Activated CD4-positive, alpha-beta T cell treated with anti-CD3 and anti-CD28 coated beads, Interleukin-2, amount 50 U/mL, for 48 hours (primary cell): ENCODE results near the gene ZDHHC24.
"Not testable (repeated sequence)": the region's sequence is repeated elsewhere in the genome, so short reads cannot be mapped to it uniquely, and the experiment has no call there.

Experiments
- DNase-seq, 2 experiments: peaks; one replicate each; pipeline ENCODE4 v3.0.0-alpha.2; 2020

Gene ZDHHC24

DNA sequence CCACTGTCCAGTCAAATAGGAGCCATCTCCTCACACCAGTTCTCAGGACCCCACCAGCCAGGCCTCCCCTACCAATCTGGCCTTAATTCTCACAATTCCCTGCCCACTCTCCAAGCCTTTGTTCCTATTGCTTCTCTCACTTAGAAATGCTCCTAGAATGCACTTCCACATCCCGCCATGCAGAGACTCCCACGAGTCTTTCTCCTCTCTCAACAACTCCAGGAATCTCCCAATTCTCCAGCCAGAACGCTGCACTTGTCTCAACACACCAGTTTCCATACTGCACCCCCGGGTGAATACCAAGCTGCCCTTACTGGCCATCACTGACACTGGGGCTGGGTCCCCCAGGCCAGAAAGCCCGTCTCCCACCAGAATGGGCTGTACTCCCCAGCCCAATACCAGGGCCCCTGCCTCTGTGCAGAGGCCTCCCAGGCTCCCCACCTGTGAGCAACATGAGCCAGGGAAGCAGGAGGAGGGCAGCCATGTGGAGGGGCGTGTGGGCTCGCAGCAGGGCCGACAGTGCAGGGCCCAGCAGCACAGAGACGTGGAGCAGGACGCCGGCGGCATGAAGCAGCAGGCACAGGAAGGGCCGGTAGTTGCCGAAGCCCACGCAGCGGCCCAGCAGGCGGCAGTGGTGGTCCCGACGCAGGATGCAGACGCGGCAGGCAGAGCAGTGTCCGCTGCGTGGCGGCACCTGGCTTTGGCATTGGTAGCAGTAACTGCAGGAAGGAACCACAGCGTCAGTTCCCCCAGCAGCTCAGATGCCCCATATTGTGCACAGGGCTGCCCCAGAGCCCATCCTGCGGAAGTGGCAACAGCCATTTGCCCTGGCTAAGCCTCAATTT lies 2.4 kb downstream of the ZDHHC24 start:
- DNase-seq = peak; percentile 49 to 57

DNA sequence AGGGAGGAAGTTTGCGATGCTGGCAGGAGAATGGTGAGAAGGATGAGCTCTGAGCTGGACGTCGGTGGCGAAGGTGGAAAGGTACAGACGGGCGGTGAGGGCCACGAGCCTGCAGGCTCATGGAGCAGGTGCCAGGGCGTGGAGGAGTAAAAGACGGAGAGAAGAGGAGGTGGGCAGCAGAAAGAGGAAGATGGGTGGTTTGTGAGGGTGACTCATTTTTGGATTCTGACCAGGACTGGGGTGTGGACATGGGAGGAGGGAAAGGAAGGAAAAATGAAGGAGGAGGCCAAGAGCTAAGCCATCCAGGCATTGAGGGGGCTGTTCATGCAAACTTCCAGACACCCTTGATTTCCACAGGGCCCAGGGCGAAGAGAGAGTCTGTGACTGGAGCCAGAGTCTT lies 3.5 kb downstream of the ZDHHC24 start:
- DNase-seq = no peak

- DNase-seq = no peak
These were observed 4.0 kb downstream of the ZDHHC24 start for GRCh38 chr11:66541892-66542291.

GRCh38 chr11:66540598-66540997 lies 5.2 kb downstream of the ZDHHC24 start:
- DNase-seq = not testable (repeated sequence)

GRCh38 chr11:66539870-66540213 lies 6.0 kb downstream of the ZDHHC24 start:
- no peak for DNase-seq

DNA sequence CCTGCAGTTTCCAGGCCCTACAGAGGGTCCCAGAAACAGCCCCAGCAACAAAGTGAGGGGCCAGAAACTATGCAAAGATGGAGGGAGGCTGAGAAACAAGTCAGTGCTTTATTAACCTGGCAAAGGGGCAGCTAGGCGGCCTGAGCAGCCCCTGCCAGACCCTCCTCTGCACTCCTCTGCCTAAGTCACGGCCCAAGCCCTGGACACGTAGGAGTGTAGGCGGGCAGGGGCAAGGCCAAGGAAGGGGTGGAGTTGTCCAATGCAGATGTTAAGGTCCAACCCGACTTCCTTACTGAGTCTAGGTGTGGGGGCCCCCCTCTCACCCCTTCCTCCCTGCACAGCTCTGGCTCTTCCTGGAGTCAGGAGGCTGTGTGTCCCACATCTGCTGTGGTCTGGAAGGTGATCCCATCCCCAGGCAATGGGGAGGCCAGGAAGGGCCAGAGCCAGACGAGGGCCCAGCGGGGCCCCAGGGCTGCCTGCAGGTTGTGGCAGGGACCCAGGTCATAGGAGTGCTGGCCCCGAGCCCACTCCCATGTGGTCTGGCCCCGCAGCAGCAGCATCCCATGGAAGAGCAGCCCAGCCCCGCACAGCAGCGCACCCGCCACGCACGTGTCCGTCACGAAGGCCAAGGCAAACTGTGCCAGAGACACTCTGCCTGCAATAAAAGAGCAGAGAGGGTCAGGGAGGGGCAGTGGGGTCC lies 6.5 kb downstream of the ZDHHC24 start:
- no peak for DNase-seq

DNA sequence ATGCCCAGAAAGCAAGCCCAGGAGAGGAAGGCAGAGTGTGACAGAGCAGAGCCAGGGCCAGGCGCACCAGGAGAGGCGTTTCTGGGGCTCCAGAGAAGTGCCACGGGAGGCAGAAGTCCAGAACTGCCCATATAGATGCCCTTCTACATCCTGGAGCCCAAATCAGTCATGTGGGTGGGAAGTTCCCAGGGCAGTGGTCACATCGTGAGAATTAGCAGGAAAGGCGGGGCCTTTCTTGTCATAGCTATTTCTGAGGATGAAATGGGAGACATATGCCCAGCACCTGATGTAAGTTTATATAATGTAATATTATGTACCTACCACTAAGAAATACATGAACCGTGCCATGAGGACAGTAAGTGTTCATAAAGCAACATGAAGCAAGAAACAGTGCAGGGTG lies 13.1 kb downstream of the ZDHHC24 start:
- no peak for DNase-seq

DNA sequence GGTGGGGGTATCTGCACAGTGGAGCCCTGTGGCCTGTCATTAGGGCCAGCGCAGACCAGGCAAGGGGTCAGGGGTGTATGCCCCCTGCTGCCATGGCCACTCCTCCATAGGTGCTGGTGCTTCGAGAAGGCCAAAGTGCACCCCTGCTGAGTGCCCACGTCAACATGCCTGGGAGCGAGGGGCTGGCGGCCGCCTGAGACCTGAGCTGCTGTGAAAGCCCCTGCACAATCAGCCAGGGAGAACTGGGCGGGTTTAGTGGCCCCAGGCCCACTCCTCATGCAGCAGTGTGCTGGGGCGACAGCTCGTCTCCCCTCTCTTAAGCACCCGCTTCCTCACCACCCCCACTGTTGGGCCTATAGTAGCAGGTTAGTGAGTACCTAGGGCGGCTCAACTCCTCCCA lies 14.0 kb downstream of the ZDHHC24 start:
- no peak for DNase-seq

DNA sequence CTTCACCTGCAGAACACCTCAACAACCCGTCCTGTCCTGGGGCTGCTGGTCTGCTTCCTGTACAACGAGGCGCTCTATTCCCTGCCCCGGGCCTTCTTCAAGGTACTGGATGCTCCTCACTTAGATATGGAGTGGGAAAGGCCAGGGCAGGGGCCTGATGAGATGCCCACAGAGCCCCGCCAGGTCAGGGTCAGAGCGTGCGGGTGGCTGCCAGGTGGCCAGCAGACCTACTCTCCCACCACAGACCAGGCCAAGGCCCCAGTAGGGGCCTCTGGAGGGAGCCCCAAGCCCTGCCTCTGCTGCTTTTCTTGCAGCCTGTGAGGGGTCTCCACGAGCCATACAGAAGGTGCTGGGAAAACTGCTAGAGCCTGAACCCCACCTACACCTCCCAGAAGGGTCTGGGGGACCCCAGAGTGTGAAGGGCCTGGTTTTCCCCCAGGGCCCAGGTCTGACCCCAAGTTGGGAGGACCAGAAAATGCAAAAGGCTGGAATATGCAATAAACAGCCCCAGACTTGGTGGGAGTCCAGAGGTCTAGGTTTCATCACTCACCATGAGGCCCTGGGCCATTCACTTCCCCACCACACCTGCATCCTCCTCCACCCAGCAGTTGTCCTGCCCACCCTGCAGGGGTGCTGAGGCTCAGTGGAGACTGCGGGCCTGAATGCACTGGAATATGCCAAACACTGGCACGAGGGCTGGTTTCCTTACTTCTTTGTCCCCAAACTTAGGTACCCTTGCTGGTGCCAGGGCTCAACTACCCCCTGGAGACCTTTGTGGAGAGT lies 14.7 kb downstream of the ZDHHC24 start:
- DNase-seq = no peak

DNA sequence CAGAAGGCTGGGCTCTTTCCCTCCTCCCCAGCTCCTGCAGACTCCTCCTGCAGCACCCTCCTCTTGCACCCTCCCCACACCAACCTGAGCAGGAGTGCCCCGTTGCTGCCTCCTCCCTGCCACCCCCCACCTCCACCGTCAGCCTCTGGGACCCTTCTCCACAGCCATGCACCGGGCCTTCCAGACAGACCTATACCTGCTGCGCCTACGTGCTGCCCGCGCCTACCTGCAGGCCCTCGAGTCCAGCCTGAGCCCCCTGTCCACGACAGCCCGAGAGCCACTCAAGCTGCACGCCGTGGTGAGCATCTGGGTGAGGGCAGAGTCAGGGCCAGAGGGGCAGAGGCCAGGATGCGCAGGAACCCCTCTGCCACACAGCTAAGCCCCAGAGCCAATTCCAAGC lies 16.2 kb downstream of the ZDHHC24 start:
- DNase-seq = no peak

DNA sequence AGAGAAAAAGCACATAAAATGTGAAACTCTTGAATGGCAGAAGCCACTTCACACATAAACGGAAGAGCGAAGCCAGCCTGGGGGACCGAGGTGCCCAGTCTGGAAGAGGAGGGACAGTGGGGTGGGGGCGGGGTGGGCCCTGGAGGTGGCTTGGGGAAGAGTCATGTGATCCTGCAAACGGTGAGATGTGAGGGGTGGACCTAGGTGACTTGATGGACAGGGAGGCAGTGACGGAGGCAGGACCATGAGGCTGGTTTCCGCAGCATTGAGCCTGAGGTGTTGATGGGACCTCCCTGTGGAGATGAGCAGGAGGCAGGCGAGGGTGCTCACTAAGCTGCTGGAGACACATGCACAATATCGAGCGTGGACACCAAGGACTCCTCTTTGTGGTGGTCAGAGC lies 16.8 kb downstream of the ZDHHC24 start:
- no peak for DNase-seq

DNA sequence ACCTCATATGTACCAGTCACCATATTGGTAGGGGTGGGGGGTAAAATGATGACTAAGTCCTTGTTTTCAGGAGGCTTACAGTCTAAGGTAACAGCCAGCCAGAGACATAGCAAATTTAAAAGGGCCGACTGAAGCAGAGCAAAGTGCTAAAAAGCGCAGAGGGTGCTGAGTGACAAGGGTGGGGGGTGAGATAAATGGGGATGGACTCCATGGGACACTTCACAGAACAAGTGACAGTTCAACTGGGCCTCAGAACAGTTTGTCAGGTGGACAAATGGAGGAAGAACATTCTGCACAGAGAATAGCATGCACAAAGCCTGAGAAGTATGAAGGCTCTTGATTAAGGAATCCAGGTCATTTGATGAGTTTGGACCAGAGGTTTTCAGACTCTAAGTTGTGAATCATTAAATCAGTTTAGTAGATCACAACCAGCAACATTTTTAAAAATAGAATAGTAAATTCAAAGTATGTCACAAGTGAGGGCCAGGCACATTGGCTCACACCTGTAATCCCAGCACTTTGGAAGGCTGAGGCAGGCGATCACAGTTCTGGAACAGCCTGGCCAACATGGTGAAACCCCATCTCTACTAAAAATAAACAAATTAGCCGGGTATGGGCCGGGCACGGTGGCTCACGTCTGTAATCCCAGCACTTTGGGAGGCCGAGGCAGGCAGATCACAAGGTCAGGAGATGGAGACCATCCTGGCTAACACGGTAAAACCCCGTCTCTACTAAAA lies 21.4 kb downstream of the ZDHHC24 start:
- no peak for DNase-seq

- no peak for DNase-seq
These were observed 22.2 kb downstream of the ZDHHC24 start for GRCh38 chr11:66523611-66524010.

- DNase-seq = no peak
These were observed 34.9 kb downstream of the ZDHHC24 start for GRCh38 chr11:66510990-66511339.

GRCh38 chr11:66510271-66510989 lies 35.4 kb downstream of the ZDHHC24 start, which contains the start of gene BBS1:
TSS of gene BBS1 (plus strand) at chr11:66510635. CDS start at chr11:66510660, 25 bp downstream.
- peak; percentile 87 to 89 for DNase-seq

DNA sequence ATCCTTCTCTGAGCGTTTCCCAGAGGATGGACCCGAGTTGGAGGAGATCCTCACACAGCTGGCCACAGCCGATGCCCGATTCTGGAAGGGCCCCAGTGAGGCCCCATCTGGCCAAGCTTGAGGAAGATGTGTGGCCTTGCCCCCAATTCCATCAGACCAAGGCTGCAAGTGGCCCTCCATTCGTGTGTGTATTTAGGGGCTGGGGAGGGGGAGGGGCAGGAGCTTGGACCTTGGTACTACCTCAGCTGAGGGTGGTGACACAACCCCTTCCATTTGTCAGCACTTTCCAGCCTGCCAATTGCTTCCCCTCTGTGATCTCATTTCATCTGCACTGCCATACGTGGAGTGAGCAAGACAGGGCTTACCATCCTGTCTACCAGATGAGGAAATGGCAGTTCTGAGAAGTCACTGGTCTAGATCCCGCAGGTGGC lies 36.7 kb downstream of the ZDHHC24 start:
- DNase-seq = peak in 1 of 2 experiments; percentile 11

- no peak for DNase-seq
These were observed 40.5 kb downstream of the ZDHHC24 start for GRCh38 chr11:66505276-66505816.

DNA sequence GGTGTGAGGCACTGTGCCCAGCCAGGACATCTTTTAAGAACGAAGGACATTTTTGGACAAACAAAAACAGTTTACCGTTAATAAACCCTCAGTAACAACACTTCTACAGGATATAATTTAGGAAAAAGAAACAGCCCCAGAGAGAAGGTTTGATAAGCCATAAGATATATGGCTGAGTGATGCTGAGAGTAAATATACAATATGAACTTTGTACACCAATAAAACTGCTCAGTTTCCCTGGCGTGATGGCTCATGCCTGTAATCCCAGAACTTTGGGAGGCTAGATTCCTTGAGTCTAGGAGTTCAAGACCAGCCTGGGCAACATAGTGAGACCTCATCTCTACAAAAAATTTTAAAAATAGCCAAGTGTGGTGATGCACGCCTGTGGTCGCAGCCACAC lies 47.3 kb downstream of the ZDHHC24 start:
- DNase-seq = no peak

- DNase-seq = no peak
These were observed 48.6 kb downstream of the ZDHHC24 start for GRCh38 chr11:66497206-66497605.

DNA sequence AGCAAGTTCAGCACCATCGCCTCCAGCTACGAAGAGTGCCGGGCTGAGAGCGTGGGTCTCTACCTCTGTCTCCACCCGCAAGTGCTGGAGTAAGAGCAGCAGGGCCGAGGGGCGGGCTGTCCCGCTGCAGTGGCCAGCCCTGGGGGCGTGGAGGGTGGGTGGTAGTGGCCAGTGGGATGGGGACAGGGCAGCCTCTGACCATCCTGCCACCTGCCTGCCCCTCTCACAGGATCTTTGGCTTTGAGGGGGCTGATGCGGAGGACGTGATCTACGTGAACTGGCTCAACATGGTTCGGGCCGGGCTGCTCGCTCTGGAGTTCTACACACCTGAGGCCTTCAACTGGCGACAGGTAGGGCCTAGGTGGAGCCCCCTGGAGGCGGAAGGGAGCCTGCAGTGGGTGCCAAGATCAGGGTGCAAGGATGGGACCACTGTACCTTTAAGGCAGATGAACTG lies 50.4 kb downstream of the ZDHHC24 start:
- DNase-seq = peak in 1 of 2 experiments; percentile 31

DNA sequence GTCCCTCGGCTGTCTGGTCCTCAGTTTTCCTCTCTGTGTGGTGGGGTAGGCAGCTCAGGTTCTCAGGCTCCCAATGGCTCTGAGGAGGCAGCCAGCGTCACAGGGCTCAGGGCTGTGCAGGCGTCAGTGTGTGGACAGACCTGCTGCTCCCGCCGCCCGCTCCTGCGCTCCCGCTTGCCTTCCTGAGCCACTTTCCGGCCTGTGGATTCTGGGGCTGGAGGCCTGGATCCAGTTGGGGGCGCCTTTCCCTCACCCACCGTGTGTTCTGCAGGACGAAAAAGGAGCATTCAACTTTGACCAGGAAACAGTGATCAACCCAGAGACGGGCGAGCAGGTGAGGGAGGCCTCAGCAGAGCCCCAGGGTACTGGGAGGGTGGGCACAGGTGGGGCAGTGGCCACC lies 50.9 kb downstream of the ZDHHC24 start:
- DNase-seq = no peak

- no peak for DNase-seq
These were observed 51.4 kb downstream of the ZDHHC24 start for GRCh38 chr11:66494458-66494857.
